SKM-1 treated with dmso at 0.1 percent for 144 hours (cell line): ENCODE results near the gene SCMH1.
"Not testable (repeated sequence)": the region's sequence is repeated elsewhere in the genome, so short reads cannot be mapped to it uniquely, and the experiment has no call there.

Source experiments
- DNase-seq: peaks from one replicate; lab custom pipeline; 2025; ENCODE audit not compliant: unreplicated experiment; lab: John Stamatoyannopoulos, UW

Gene SCMH1

DNA sequence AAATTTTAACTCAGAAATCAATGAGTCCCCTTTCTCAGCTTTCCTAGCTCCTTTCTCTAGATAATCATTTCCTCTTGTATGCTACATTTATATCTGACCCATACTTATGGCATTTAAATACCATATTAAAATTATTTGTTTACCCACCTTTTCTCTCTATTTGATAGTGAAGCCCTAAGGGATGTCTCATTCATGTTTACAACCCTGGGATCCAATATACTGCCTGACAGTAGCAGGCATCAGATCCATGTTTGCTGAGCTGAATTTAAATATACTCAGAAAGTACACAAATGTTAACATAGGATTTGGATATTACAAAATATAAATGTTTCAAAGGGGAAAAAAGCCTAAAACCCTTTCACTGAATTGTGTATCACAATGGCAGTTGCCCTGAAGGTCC, 26.5 kb downstream of the SCMH1 start:
- no peak for DNase-seq

DNA sequence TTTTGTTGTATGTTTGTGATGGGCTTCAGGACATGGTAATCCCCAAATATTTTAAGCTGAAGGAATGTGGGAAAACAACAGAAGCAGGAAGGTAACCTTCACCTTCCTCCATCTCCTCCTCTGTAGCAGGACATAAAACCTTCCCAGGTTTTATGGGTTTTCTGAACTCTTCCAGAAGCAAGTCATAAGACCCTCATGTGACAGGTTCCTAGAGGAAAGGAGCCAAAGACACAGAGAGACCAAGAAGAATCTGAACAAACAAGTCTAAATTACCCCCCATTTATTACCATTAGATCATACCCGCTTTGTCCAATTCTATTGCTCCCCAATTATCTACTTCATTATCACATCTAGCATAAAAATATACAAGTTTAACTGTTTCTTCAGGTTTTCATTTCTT, 28.8 kb downstream of the SCMH1 start:
- DNase-seq = no peak

- not testable (repeated sequence) for DNase-seq
These were observed 30.5 kb downstream of the SCMH1 start for GRCh38 chr1:41211608-41212007.

- DNase-seq = not testable (repeated sequence)
These were observed 35.1 kb downstream of the SCMH1 start for GRCh38 chr1:41207053-41207452.

DNA sequence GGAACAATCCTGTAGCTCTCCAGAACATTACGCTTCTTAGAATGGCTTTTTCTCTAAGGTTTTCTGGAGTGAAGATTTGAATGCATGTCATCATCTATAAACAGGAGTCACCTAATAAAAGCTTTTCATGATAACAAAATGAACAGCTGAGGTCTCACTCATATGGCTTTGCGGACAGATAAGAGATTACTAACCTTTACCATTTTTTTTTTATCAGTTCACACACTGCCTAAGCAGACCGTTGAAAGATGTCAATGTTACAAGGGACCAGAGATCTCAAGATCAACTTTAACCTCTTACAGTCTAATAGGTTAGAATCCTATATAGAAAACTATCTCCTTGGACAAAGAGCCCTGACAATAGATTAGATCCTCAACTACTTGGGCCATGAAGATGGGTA, 41.4 kb downstream of the SCMH1 start:
- no peak for DNase-seq

DNA sequence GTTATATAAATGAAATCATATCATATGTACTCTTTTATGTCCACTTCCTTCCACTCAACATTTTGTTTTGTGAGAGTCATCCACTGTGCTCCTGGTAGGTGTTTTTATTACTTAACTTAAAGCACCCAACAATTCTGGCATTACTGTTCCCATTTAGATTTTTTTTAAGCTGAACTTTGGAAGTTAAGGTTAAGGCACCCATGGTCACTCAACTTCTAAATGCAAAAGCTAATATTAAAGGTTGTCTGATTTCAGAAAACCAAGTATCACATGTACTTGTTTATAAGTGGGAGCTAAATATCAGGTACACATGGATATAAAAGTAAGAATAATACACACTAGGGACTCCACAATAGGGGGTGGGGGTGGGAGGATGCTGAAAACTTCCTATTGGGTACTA, 42.7 kb downstream of the SCMH1 start:
- no peak for DNase-seq

DNA sequence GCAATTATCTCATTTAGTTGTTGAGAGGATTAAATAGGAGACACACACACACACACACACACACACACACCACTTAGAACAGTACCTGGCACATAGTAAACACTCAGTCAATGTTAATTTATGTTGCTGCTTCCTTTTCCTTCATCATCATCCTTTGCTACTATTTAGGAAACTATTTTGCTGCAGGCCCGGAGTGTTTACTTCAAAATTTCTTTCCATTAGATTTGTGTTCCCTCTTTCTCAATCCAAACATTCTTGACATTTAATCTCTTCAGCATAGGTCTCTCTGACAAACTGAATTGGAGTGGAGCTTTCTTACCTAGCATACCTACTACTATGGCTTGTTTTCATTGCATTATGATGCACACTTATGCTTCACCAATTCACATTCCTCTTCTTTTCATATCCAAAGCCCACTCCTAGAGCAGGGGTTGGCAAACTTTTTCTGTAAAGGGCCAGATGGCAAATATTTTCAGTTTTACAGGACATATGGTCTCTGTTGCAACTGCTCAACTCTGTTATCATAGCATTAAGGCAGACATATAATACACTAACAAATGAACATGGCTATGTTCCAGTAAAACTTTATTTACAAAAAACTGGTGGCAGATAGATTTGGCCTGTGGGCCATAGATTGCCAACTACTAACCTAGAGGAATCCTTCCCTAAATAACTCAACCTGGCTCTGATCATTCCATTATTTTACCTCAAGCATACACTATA, 49.5 kb downstream of the SCMH1 start:
- no peak for DNase-seq

DNA sequence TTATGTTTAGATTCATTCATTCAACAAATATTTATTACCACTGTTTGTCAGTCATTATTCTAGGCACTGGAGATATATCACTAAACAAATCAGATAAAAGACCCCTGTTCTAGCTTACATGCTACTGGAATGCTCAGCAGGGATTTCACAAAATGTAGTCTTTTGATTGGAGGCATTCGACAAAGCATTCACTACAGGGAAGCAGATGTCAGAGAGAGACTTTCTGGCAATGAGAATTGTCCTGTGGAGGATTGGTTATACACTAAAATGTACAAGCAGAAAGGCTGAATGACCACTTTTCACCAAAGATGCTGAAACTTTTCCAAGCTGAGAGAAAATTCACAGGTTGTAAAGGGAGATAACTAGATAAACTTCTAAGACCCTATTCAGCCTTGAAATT, 57.7 kb downstream of the SCMH1 start:
- no peak for DNase-seq

- not testable (repeated sequence) for DNase-seq
These were observed 63.9 kb downstream of the SCMH1 start for GRCh38 chr1:41178230-41178629.

GRCh38 chr1:41175546-41175945, 66.6 kb downstream of the SCMH1 start:
- DNase-seq = no peak

DNA sequence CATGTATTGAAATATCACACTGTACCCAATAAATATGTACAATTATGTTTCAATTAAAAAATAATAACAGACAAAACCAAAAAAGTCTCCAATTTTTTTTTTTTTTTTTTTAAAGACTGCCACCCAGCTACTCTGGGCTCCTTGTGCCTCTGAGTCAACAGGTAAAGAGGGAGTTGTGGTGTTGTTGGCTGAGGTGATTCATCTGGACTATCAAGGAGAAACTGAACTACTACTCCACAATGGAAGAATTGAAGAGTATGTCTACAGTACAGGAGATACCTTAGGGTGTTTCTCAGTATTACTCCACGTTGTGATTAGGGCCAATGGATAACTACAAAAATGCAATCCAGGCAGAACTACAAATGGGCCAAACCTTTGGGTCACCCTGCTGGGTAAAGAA, 67.9 kb downstream of the SCMH1 start:
- no peak for DNase-seq

GRCh38 chr1:41173651-41174050, 68.5 kb downstream of the SCMH1 start:
- no peak for DNase-seq

GRCh38 chr1:41171266-41171874, 70.7 kb downstream of the SCMH1 start:
- DNase-seq = no peak

- DNase-seq = no peak
These were observed 72.3 kb downstream of the SCMH1 start for GRCh38 chr1:41169799-41170180.

GRCh38 chr1:41169066-41169798, 72.9 kb downstream of the SCMH1 start:
- no peak for DNase-seq

- DNase-seq = no peak
These were observed 74.4 kb downstream of the SCMH1 start for GRCh38 chr1:41167667-41168066.

- no peak for DNase-seq
These were observed 77.4 kb downstream of the SCMH1 start for GRCh38 chr1:41164727-41165126.

GRCh38 chr1:41162441-41162840, 79.7 kb downstream of the SCMH1 start:
- no peak for DNase-seq

DNA sequence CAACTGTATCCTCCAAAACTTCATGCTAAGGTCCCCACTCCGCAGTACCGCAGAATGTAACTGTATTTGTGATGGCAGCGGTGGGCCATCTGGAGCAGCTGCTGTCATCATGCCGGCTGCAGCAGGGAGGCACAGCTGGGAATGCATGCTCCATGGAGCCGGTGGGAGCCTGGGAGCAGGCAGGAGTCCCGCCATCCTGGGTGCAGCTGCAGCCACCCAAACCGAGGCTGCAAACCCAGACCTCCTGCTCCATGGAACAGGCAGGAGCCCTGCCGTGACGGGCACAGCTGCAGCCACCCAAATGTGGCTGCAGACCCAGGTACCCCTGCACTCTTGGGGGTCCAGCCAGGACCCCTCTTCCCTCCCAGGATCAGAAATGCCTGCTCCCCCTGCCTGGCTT, 80.3 kb downstream of the SCMH1 start:
- no peak for DNase-seq

DNA sequence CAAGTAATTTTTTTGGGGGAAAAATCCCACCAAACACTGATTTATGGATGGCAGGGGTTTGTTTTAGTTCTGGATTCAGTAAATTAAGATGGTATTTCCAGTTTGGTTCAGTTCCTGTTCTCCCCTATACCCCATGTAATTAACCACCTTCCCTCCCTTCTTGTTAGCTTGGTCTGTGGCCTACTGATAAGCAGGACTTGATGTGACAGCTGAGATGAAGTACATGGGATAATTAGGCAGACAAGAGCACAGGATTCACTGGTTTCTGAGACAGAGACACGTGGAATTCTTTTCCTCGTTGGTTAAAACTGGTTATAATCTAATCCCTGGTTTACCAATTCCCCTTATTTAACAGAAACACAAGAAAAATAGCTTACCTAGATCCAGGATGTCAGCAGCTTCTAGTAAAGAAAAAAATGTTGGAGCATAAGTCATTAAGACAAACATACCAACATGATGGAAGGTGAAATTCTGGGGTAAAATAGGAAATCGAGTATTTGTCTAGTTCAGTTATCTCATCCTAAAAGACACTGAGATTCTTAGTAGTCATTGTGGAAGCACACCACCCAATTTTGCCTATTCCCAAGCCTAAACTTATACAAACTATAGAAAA, 81.5 kb downstream of the SCMH1 start:
- no peak for DNase-seq

DNA sequence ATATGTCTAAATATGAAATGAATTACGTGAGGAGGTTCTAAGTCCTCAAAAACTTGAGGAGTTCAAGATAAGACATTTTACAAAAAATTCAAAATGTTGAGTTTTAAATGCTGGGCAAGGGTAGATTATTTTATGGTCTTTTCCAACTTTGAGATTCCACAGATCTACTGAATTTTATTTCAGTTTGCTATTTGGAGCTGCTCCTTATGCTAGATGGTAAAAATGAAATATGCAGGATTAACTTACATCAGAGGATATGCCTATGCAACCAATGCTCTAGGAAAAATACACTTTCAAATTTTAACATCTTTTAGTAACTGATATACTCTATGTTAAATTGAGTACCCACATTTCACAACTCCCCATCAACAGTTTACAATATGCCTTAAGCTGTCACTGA, 83.1 kb downstream of the SCMH1 start:
- DNase-seq = no peak
